ENCODE measurements around the gene ULK2.

ULK2 gene

DNA sequence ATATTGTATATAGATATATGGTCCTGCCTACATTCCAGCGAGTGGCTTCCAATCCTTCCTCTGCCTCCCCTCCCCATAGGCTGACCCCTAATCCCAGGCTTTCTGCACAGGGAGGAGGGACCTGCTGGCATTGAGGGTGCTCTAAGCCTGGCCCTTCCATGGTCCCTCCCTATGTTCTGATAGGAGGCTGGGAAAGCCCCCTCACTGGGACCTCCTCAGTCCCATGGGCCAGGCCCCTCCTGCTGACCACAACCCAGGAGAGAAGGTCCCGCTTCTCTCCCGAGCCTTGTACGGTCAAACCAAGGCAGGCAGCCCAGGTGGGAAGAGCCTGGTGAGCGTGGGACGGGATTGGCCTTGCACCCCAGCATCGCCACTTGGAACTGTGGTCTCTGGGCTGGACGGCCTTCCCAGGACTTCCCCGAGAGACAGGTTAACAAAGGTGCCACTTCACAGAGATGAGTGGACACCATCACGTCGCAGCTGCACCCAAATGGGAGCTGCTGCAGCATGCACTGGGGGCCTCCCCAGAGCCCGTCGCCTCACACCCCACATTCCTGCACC is 120.5 kb downstream of the ULK2 start:
- no peak for DNase-seq (ENCODE audit: low spot score)

DNA sequence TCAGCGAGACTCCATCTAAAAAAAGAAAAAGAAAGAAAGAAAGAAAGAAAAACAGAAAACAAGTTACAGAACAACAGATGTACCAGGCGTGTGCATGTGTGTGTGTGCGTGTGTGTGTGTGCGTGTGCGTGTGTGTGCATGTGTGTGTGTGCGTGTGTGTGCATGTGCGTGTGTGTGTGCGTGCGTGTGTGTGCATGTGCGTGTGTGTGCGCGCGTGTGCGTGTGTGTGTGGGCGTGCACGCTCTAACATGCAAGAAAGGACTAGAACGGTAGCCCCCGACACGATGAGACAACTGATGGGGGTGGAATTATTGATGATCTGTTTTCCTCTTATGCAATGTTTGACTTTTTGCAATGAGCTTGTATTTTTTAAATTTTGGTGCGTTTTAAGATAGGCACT is 121.2 kb downstream of the ULK2 start:
- no peak for DNase-seq (ENCODE audit: low spot score)

DNA sequence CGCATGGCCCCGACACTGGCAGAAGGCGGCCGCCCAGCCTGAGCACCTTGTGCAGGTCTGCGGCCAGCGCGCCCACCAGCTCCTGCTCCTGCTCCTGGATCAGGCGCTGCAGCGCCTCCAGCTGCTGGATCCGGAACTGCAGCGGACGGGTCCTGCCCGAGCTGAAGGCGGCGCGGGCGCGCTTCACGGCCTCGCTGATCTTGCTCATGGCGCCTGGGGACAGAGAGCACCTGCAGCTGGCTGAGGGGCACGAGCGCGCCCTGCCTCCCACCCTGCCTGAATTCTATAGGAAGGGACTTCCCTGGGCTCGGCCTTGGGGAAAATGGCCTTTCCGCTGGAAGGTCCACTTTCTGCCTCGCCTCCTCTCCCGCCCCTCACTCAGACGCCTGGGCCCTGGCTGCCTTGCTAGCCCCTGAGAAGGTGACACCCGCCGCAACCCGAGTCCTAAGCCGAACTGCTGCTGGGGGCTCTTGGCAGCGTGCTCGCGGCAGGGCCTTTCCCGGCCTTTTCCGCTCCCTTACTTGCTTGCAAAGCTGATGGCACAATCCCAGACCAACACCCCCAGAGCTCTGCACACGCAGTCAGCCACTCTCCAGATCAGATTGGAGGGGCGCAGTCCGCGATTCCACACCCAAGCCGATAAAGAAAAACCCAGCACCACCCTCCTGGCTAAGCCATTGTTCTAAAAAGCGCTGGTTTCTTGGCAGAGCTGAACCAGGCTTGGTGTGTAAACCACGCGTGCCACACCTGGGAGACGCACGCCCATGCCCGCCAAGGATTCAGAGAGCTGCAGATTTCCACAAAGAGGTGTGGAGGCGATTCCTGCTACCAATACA is 122.6 kb downstream of the ULK2 start:
- no peak for DNase-seq (ENCODE audit: low spot score)

GRCh38 chr17:19744492-19744891 is 123.2 kb downstream of the ULK2 start:
- no peak for DNase-seq (ENCODE audit: low spot score)

- DNase-seq (ENCODE audit: low spot score), result no peak
Observed at GRCh38 chr17:19743101-19744100, 124.3 kb downstream of the ULK2 start.

DNA sequence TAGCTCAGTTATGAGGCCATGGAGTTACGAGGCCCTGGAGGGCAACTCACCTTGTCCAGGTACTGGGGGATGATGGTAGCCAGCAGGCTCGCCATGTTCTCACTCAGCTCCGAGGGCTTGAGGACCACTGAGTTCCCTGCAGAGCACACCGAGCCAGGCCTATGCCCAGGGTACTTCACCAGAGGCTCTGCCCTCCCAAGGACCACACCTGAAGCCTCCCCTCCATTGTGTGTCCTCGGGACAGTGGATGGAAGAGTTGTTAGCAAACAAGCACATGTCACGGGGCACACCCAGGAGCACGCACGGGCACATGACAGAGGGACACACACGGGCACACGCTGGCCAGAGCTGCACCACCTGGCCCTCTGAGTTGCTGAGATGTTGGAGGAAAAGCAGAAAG is 125.2 kb downstream of the ULK2 start:
- no peak for DNase-seq (ENCODE audit: low spot score)

DNA sequence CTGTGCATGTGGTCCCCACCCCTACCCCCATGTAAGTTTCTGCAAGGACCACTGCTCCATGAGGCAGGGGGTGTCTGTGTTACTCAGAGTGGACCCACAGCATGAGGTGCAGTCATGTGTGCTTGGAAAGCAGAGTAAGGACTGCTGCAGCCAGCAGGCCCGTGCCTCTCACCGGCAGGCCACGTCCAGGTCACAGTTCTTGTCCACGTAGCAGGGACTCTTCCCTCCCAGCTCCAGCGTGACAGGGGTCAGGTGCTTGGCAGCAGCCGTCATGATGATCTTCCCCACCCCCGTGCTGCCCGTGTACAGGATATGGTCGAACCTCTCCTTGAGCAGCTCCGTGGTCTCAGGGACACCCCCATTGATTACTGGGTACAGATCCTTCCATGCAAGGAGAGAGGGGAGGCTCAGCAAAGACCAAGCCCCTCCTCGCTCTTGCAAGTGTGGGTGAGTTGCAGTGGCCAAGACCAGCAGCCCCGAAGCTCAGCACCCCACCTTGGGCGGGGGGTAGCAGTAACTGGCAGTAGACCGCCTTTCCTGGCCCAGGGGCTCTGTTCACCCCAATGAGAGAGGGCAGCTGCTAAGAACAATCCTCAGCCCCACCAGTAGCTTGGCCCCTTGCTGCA is 125.8 kb downstream of the ULK2 start:
- no peak for DNase-seq (ENCODE audit: low spot score)

DNA sequence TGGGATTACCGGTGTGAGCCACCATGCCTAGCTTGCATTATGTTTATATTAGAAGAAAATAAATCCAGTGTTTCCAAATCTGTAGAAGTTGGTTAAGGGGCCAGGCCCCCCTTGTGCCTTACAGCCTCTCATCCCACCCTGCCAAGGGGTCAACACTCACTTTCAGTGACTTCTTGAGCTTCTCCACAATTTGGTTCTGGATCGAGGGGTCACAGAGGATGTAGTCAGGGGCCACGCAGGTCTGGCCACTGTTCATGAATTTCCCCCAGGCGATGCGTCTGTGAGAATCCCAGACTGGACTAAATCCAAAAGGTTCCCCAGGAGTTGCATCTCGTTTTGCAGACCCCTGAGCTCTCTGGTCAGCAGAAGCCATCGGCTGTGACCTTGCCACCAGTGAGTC is 126.8 kb downstream of the ULK2 start:
- DNase-seq (ENCODE audit: low spot score), result no peak

DNA sequence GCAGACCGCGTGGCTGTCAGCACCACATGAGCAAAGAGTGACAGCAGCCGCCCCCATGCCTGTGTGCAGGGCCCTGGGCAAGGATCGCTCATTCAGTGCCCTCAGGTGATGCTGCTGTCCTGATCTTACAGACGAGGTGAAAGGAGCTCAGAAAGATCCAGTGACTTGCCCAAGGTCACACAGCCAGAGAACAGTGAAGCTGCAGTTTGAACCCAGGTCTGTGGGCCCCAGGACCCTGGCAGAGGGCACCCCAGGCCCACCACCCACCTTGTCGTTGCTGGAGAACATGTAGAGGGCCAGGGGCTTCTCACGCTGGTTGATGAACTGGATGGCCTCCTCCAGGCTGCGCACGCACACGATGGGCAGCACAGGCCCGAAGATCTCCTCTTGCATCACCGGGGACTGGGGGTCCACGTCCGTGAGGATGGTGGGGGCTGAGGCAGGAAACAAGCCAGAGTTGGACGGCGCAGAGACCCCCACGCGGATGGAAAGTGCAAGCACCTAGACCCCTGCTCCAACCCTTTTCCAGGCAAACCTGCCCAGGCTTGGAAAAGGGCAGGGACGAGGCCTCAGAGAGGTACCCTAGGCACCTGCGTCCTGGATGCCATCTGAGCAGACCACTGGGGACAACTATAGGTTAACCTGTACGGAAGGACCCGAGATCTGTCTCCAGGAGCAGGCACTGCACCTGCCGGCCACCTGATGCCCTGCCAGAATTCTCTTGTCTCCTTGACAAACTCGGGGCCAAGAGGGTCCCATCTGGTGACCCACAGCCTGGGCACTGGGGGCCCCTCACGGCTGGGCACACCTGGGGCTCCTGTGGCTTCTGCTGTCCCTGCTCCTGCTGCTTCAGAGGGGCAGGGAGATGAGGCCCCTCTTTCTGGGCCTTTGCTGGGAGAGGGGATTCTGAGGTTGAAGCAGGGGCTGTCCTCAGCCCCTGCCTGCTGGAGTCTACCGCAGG is 128.2 kb downstream of the ULK2 start:
- DNase-seq (ENCODE audit: low spot score), result no peak

DNA sequence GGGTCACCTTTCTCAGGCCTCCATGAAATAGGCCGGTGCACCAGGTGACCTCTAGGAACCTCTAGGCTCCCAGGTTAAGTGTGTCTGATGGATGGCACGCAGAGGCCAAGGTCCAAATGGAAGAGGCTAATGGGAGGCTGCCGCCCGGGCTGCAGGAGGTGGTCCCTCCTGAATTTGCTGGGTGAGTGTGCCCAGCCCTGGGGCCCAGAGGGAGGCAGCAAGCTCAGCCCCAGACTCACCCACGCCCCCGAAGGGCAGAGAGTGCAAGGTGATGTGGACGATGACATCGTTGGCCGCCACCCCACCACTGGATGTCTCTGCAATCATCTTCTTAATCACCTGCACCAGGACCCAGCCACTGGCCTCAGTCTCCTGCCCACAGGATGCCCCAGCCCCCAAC is 129.0 kb downstream of the ULK2 start:
- no peak for DNase-seq (ENCODE audit: low spot score)

DNA sequence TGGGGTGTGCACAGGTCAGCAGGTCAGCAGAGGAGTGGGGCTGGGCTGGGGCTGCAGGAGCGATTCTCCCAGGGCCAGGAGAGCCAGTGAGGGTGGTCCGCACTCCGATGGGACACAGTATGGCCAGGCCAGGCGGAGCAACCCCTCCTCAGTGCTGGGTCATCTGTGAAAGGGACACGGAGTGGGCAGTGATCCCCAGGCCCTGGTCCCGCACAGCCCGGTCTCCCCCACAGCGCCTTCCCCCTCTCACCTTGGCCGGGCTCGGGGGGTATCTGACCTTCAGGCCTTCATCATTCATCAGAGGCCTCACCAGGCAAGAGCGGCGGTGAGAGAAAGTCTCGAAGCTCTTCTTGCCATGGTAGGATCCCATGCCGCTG is 129.7 kb downstream of the ULK2 start:
- no peak for DNase-seq (ENCODE audit: low spot score)

DNA sequence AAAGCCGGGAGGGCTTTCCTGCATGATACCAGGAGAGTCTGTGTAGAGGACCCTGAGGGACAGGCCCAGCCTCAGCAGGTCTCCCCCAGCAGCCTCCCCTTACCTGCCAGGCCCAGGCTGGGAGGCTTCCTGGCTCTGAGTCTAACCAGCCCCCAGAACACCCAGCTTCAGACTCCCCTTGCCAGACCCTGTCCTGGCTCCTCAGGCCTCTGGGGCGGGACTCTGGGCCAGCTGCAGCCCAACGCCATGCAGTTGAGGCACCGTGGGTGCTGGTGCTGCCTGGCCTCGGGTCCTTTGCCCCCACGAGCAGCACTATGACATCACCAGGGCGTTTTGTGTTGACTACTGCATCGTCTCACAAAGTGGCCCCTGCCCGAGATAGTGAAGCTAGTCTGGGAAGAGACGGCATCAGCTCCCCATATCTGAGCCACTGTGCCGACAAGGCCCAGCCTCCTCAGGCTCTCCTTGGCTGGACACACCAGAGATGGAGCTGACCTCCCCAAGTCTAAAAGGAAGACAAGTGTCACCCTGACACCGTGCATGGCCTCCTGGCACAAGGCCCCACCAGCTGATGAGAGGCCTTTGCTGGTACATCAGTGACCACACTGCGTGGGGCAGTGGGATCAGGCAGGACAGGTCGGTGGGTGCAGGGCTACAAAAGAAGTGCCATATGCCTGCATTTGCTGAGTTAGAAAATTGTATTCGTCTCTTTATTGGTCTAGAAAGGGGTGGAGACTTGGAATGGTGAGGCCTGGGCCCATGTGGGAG is 130.2 kb downstream of the ULK2 start:
- DNase-seq (ENCODE audit: low spot score), result no peak

- no peak for DNase-seq (ENCODE audit: low spot score)
Observed at GRCh38 chr17:19736071-19736470, 131.7 kb downstream of the ULK2 start.

DNA sequence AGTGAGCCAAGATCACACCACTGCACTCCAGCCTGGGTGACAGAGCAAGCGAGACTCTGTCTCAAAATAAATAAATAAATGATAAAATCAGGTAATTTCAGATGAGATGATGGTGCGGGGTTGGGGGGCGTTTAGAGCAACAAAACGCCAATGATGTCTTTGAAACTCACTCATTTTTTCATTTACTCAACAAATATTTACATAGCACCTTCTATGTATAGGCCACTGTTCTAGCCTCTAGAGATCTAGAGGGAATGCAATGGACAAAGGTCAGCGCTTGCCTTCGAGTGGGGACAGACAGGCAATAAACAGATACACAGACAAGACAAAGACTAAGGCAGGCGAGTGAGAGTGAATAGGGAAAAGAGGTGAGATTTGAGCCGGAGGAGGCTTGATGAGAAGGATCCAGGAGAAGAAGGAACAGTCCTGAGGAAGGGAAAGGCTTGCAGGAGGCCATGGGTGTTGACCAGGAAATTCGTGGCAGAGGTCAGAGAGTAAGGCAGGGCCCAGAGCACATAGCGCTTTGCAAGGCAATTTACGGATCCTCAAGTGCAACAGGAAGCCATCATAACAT is 133.7 kb downstream of the ULK2 start:
- no peak for DNase-seq (ENCODE audit: low spot score)

DNA sequence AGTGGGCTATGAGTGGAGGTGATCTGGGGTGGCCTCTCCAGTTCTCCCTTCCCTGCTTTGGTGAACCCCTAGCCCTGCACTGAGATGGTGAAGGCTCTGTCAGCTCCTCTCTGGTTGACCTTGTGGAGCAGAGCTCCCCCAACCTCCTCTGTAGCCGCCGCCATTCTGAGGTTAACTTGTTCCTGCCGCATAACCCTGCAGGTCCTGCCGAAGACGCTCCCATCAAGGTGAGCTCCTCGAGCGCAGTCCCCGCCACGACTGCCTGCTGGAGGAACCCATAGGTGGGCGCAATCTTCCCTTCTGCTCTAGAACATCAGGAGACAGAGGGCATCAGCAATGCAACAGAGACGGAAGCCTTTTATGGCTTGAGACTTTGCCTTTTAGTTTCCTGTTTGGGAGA is 136.1 kb downstream of the ULK2 start:
- no peak for DNase-seq (ENCODE audit: low spot score)

- no peak for DNase-seq (ENCODE audit: low spot score)
Observed at GRCh38 chr17:19730843-19731242, 136.9 kb downstream of the ULK2 start.

- no peak for DNase-seq (ENCODE audit: low spot score)
Observed at GRCh38 chr17:19729900-19730299, 137.8 kb downstream of the ULK2 start.

DNA sequence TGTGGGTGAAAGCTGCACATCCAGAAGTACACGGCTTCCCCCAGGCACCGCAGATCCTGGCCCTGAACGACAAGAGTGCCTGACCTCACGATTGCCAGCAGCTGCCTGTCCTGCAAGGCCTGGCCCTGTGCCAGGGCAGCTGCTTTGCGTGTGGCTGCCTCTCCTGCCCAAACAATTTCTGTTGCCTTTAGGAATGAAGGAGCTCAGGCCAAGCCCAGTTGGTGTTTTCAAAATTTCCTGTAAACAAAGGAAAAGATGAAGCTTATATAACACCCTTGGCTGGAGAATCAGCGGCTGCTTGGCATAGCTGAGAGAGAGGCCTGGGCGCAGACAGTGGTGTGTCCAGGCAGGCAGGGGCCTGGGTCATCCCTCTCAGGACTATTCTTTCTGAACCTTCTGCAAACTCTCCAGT is 139.6 kb downstream of the ULK2 start:
- peak; percentile 16 for DNase-seq (ENCODE audit: low spot score)

DNA sequence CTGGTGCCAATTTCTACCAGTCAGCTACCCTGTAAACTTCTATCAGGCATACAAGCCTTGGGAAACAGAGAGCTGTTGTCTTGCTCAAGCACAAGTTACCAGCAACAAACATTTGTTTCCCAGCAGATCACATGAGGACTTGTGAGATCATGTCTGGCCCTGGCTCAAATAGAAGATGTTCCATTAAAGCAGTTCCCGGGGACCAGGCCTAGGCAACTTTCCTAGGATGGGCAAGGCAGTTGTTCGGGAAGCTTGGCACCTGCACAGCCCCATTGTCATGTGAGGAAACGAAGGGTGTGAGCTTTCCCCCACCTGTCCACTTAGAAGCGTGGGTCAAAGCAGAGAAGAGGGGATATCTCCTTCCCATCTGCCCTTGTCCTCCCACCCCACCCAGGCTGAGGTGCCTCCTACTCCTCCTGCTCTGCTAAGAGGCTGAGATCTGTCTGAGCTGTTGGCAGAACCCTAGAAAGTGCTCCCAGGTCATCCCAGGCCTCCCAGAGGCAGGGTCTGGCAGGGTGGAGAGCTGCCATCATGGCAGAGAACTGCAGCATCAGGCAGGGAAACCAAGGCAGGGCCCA is 140.1 kb downstream of the ULK2 start:
- DNase-seq (ENCODE audit: low spot score), result no peak
